Activated T-helper 9 cell treated with anti-CD3 and anti-CD28 coated beads, Interleukin-2, amount 50 U/mL, for 16 hours (primary cell): ENCODE results near the gene UBE2D2.

ENCODE experiments used
- DNase-seq: peaks from one replicate; pipeline ENCODE4 v3.0.0-alpha.2; 2020; ENCODE audit warnings: low read depth

The UBE2D2 gene

GRCh38 chr5:139636207-139636792 lies 75.2 kb downstream of the UBE2D2 start:
- DNase-seq = no peak

- no peak for DNase-seq
Observed at GRCh38 chr5:139636975-139637408, 75.9 kb downstream of the UBE2D2 start.

GRCh38 chr5:139637438-139638089 lies 76.4 kb downstream of the UBE2D2 start:
- DNase-seq = no peak

GRCh38 chr5:139638090-139638735 lies 77.1 kb downstream of the UBE2D2 start:
- DNase-seq = no peak

- no peak for DNase-seq
Observed at GRCh38 chr5:139638736-139639618, 77.8 kb downstream of the UBE2D2 start.

GRCh38 chr5:139639619-139640380 lies 78.7 kb downstream of the UBE2D2 start:
- DNase-seq = no peak

GRCh38 chr5:139640421-139641115 lies 79.4 kb downstream of the UBE2D2 start:
- DNase-seq = no peak

- DNase-seq = no peak
Observed at GRCh38 chr5:139641116-139642080, 80.3 kb downstream of the UBE2D2 start.

GRCh38 chr5:139642213-139642612 lies 81.1 kb downstream of the UBE2D2 start:
- DNase-seq = no peak

GRCh38 chr5:139642891-139643871 lies 82.0 kb downstream of the UBE2D2 start:
- DNase-seq = no peak

- no peak for DNase-seq
Observed at GRCh38 chr5:139644001-139644456, 82.9 kb downstream of the UBE2D2 start.

GRCh38 chr5:139644646-139645429 lies 83.7 kb downstream of the UBE2D2 start:
- no peak for DNase-seq

- DNase-seq = no peak
Observed at GRCh38 chr5:139645430-139645871, 84.3 kb downstream of the UBE2D2 start.

- DNase-seq = no peak
Observed at GRCh38 chr5:139646111-139646510, 85.0 kb downstream of the UBE2D2 start.

GRCh38 chr5:139646912-139647505 lies 85.9 kb downstream of the UBE2D2 start:
- no peak for DNase-seq

- no peak for DNase-seq
Observed at GRCh38 chr5:139647506-139648204, 86.5 kb downstream of the UBE2D2 start.
